HEK293 (cell line): ENCODE data around the gene FAAH.
A peak's percentile ranks its signal among the peaks of the same experiment; 100 is the strongest.

Source experiments
- CTCF ChIA-PET: fragments of 350-600 bp; formaldehyde crosslinking; extraction: SDS; loops from one replicate; lab custom pipeline; 2021; ENCODE audit warnings: antibody characterized with exemption; lab: Yijun Ruan, JAX
- POLR2A ChIA-PET: fragments of 300-600 bp; formaldehyde crosslinking; extraction: SDS; loops from one replicate; lab custom pipeline; 2020; ENCODE audit warnings: antibody characterized with exemption, inconsistent platforms; lab: Yijun Ruan, JAX
- H3K27ac ChIP-seq: fragments of 200-500 bp; sonication (Bioruptor generic); 2 replicates; pipeline ENCODE4 v1.5.1; 2014; ENCODE audit warnings: low read depth, low read length, control low read depth, inconsistent platforms; ENCODE audit errors: extremely low read depth
- H3K36me3 ChIP-seq, 2 experiments: fragments of 200-500 bp in 1 of 2; sonication (Bioruptor generic) in 1 of 2; 1 replicate in 1 of 2; 2 replicates in 1 of 2; pipeline ENCODE4 v1.5.1; 2014 to 2017; ENCODE audit warnings: inconsistent platforms in 2 of 2, low read length in 2 of 2; ENCODE audit not compliant: control insufficient read depth in 2 of 2, insufficient read depth in 1 of 2
- H3K4me1 ChIP-seq: fragments of 200-500 bp; sonication (Bioruptor generic); 2 replicates; pipeline ENCODE4 v1.5.1; 2014; ENCODE audit warnings: mild to moderate bottlenecking, low read length, inconsistent platforms; ENCODE audit not compliant: control insufficient read depth, insufficient read depth
- H3K4me3 ChIP-seq: 2 replicates; pipeline ENCODE4 v1.5.1; 2011; ENCODE audit warnings: low read depth, mild to moderate bottlenecking, control low read depth, low read length, moderate library complexity
- H3K9me3 ChIP-seq: fragments of 200-500 bp; sonication (Bioruptor generic); 2 replicates; pipeline ENCODE4 v1.5.1; 2014; ENCODE audit warnings: low read depth, low read length, inconsistent platforms; ENCODE audit not compliant: control insufficient read depth, insufficient read depth
- EGR2 ChIP-seq: fragments of 450-650 bp; formaldehyde crosslinking; IDR thresholded peaks from 2 replicates; pipeline ENCODE4 v1.5.1; 2016; ENCODE audit warnings: low read depth, missing biosample characterization, missing genetic modification characterization
- GLIS1 ChIP-seq: fragments of 450-650 bp; formaldehyde crosslinking; IDR thresholded peaks from 2 replicates; pipeline ENCODE4 v1.5.1; 2016; ENCODE audit warnings: missing biosample characterization, missing genetic modification characterization
- INSM2 ChIP-seq: fragments of 450-650 bp; formaldehyde crosslinking; IDR thresholded peaks from 2 replicates; pipeline ENCODE4 v1.5.1; 2016; ENCODE audit warnings: missing biosample characterization, missing genetic modification characterization
- OVOL3 ChIP-seq: fragments of 450-650 bp; formaldehyde crosslinking; IDR thresholded peaks from 2 replicates; pipeline ENCODE4 v1.5.1; 2016; ENCODE audit warnings: missing biosample characterization, missing genetic modification characterization
- PRDM10 ChIP-seq: fragments of 450-650 bp; formaldehyde crosslinking; IDR thresholded peaks from 2 replicates; pipeline ENCODE4 v1.5.1; 2016; ENCODE audit warnings: missing biosample characterization, missing genetic modification characterization
- RBAK ChIP-seq: fragments of 450-650 bp; formaldehyde crosslinking; IDR thresholded peaks from 2 replicates; pipeline ENCODE4 v1.5.1; 2016; ENCODE audit warnings: missing biosample characterization, missing genetic modification characterization
- SETDB1 ChIP-seq: IDR thresholded peaks from one replicate; pipeline ENCODE4 v1.6.1; 2017; ENCODE audit warnings: mild to moderate bottlenecking, low read length, moderate library complexity, mixed read lengths; ENCODE audit not compliant: insufficient read length
- SP7 ChIP-seq: fragments of 450-650 bp; formaldehyde crosslinking; IDR thresholded peaks from 2 replicates; pipeline ENCODE4 v1.5.1; 2016; ENCODE audit warnings: missing biosample characterization, missing genetic modification characterization
- ZIC2 ChIP-seq: fragments of 450-650 bp; formaldehyde crosslinking; IDR thresholded peaks from 2 replicates; pipeline ENCODE4 v1.5.1; 2016; ENCODE audit warnings: missing biosample characterization, missing genetic modification characterization
- ZNF18 ChIP-seq: fragments of 450-650 bp; formaldehyde crosslinking; IDR thresholded peaks from 2 replicates; pipeline ENCODE4 v1.5.1; 2016; ENCODE audit warnings: missing biosample characterization, missing genetic modification characterization
- ZNF23 ChIP-seq: fragments of 450-650 bp; formaldehyde crosslinking; IDR thresholded peaks from 2 replicates; pipeline ENCODE4 v1.5.1; 2016; ENCODE audit warnings: missing biosample characterization, missing genetic modification characterization, borderline replicate concordance
- ZNF266 ChIP-seq: fragments of 450-650 bp; formaldehyde crosslinking; IDR thresholded peaks from 2 replicates; pipeline ENCODE4 v1.5.1; 2016; ENCODE audit warnings: missing biosample characterization, missing genetic modification characterization, low read depth
- ZNF324 ChIP-seq: fragments of 450-650 bp; formaldehyde crosslinking; IDR thresholded peaks from 2 replicates; pipeline ENCODE4 v1.5.1; 2016; ENCODE audit warnings: missing biosample characterization, missing genetic modification characterization
- ZNF513 ChIP-seq: fragments of 450-650 bp; IDR thresholded peaks from 2 replicates; pipeline ENCODE4 v1.5.1; 2018; ENCODE audit warnings: missing biosample characterization, missing genetic modification characterization
- ZNF561 ChIP-seq: fragments of 450-650 bp; IDR thresholded peaks from 2 replicates; pipeline ENCODE4 v1.5.1; 2018; ENCODE audit warnings: missing biosample characterization, missing genetic modification characterization, borderline replicate concordance

The FAAH gene

GRCh38 chr1:46380508-46380907, 13.6 kb upstream of the FAAH start:
- Histone ChIP-seq H3K36me3 (no peaks in the 10 kb centered on the region), H3K9me3 (no peaks in the 10 kb centered on the region), H3K27ac (no peak overlapping the region), H3K4me1 (no peaks in the 10 kb centered on the region), H3K4me3 (no peak overlapping the region)
- ChIA-PET POLR2A (interaction anchor here (0.5 kb wide), 1 partner anchor 37 kb away, joined by 8 read pairs; no protein-coding TSS in a partner anchor), CTCF (interaction anchor here (0.6 to 0.8 kb wide), 2 partner anchors 21 to 30 kb away, joined by 3 read pairs; no protein-coding TSS in a partner anchor)
- TF ChIP-seq PRDM10 (tag by site-specific recombination) (no peak), ZNF266 (tag by site-specific recombination) (no peak), SP7 (tag by site-specific recombination) (no peak), ZNF324 (tag by site-specific recombination) (no peak), ZNF513 (tag by site-specific recombination) (no peak), OVOL3 (tag by site-specific recombination) (no peak), ZNF23 (no peak)

- Histone ChIP-seq H3K27ac (no peak overlapping the region), H3K4me3 (no peak overlapping the region), H3K4me1 (peaks cover 2% of the 10 kb centered on the region; the same call in 1 of the 2 replicates), H3K9me3 (no peaks in the 10 kb centered on the region), H3K36me3 (no peaks in the 10 kb centered on the region)
- POLR2A ChIA-PET: no interaction called here
- CTCF ChIA-PET: no interaction called here
- 0 out of 2 replicates have a peak, but pooled peaks have one; percentile 34 for TF ChIP-seq ZNF561
- no peak for TF ChIP-seq RBAK (tag by site-specific recombination)
- TF ChIP-seq SETDB1: peak; percentile 92
Measured at GRCh38 chr1:46393510-46393909, 607 bp upstream of the FAAH start.

GRCh38 chr1:46394872-46395465, 852 bp downstream of the FAAH start:
- no peaks in the 10 kb centered on the region for H3K9me3 ChIP-seq
- H3K4me1 ChIP-seq: peaks cover 2% of the 10 kb centered on the region; the same call in 1 of the 2 replicates
- no peak overlapping the region for H3K27ac ChIP-seq
- H3K4me3 ChIP-seq: peak overlapping the region; percentile 40
- CTCF ChIA-PET: interaction anchor here (0.8 to 1.6 kb wide), 3 partner anchors 9 to 52 kb away, joined by 4 to 5 read pairs (median 5); no protein-coding TSS in a partner anchor
- H3K36me3 ChIP-seq: no peaks in the 10 kb centered on the region
- POLR2A ChIA-PET: no interaction called here
- 0 out of 2 replicates have a peak, but pooled peaks have one; percentile 70 for TF ChIP-seq INSM2 (tag by site-specific recombination)
- peak; percentile 72 for TF ChIP-seq ZIC2 (tag by site-specific recombination)
- peak; percentile 48; the same call in 1 of the 2 replicates for TF ChIP-seq GLIS1 (tag by site-specific recombination)
- TF ChIP-seq ZNF18 (tag by site-specific recombination): no peak
- TF ChIP-seq EGR2 (tag by site-specific recombination): 0 out of 2 replicates have a peak, but pooled peaks have one; percentile 45
